PC-9 (cell line): ENCODE measurements around the gene GFER. TPM values are rescaled to one million over a fixed set of nuclear protein-coding genes. Genes with fewer than 3 reads are reported as not detected.

Source experiments
- BruUV-seq: library from RNA; stranded (reverse); fragments of 400-500 nt; replicated peaks from 2 replicates; lab custom pipeline; 2021; lab: Mats Ljungman, UMichigan
- CTCF ChIA-PET: fragments of 300-600 bp; sonication (Branson Sonifier 250); formaldehyde crosslinking; loops from one replicate; lab custom pipeline; 2022; ENCODE audit warnings: antibody characterized with exemption; lab: Charles Lee
- POLR2A ChIA-PET: fragments of 300-600 bp; sonication (Branson Sonifier 250); formaldehyde crosslinking; loops from one replicate; lab custom pipeline; 2022; ENCODE audit warnings: antibody characterized with exemption; ENCODE audit not compliant: unreplicated experiment; lab: Charles Lee
- DNase-seq, 2 experiments: peaks; one replicate each; pipeline versions ENCODE4 v3.0.0 to v3.0.0-alpha.2; 2015 to 2022; ENCODE audit warnings: mixed read lengths in 1 of 2
- H2AFZ ChIP-seq: fragments of 200-600 bp; sonication (generic); 2 replicates; pipeline ENCODE4 v1.8.1; 2017; ENCODE audit warnings: antibody characterized with exemption
- H3F3A ChIP-seq: fragments of 200-600 bp; sonication (generic); 2 replicates; pipeline ENCODE4 v1.8.1; 2017; ENCODE audit warnings: antibody characterized with exemption, mild to moderate bottlenecking, low read depth; ENCODE audit not compliant: insufficient read depth
- H3K27ac ChIP-seq: fragments of 200-600 bp; sonication (generic); 2 replicates; pipeline ENCODE4 v1.6.1; 2016; ENCODE audit warnings: mixed run types
- H3K27me3 ChIP-seq: fragments of 200-600 bp; sonication (generic); 2 replicates; pipeline ENCODE4 v1.6.1; 2016; ENCODE audit warnings: low read depth, mixed run types; ENCODE audit not compliant: insufficient read depth
- H3K36me3 ChIP-seq: fragments of 200-600 bp; sonication (generic); 2 replicates; pipeline ENCODE4 v1.6.1; 2016; ENCODE audit warnings: low read depth, mixed run types
- H3K4me1 ChIP-seq: fragments of 200-600 bp; sonication (generic); replicated peaks from 2 replicates; pipeline ENCODE4 v1.6.1; 2016; ENCODE audit warnings: mixed run types; ENCODE audit not compliant: insufficient read depth
- H3K4me2 ChIP-seq: fragments of 200-600 bp; sonication (generic); 2 replicates; pipeline ENCODE4 v1.6.1; 2017; ENCODE audit warnings: mixed run types
- H3K4me3 ChIP-seq: fragments of 200-600 bp; sonication (generic); 2 replicates; pipeline ENCODE4 v1.6.1; 2016; ENCODE audit warnings: mixed run types
- H3K79me2 ChIP-seq: fragments of 200-600 bp; sonication (generic); 2 replicates; pipeline ENCODE4 v1.6.1; 2017; ENCODE audit warnings: low read depth, mixed run types
- H3K9me2 ChIP-seq: fragments of 200-600 bp; sonication (generic); 2 replicates; pipeline ENCODE4 v1.8.1; 2017; ENCODE audit warnings: mild to moderate bottlenecking; ENCODE audit not compliant: insufficient read depth
- H3K9me3 ChIP-seq: fragments of 200-600 bp; sonication (generic); 2 replicates; pipeline ENCODE4 v1.8.1; 2016; ENCODE audit warnings: low read depth; ENCODE audit not compliant: insufficient read depth
- H4K20me1 ChIP-seq: fragments of 200-600 bp; sonication (generic); 2 replicates; pipeline ENCODE4 v1.8.1; 2017; ENCODE audit not compliant: insufficient read depth
- EZH2 ChIP-seq: fragments of 200-600 bp; sonication (generic); IDR thresholded peaks from 2 replicates; pipeline ENCODE4 v1.8.0; 2017; ENCODE audit warnings: antibody characterized with exemption, low read depth
- intact Hi-C: fragments of 100-400 bp; cut with micrococcal nuclease; formaldehyde crosslinking; loops from one replicate; pipeline ENCODE4 v1.10.0; 2022; ENCODE audit not compliant: unreplicated experiment
- total RNA-seq: library from RNA; stranded (reverse); gene quantifications from 2 replicates; pipeline ENCODE4 v1.2.3, GENCODE V29; 2021
- TF ChIP-seq, protein P1 (sequence below): fragments of 200-600 bp; sonication (generic); conservative IDR thresholded peaks from 2 replicates; pipeline ENCODE4 v1.6.1; 2017; ENCODE audit warnings: mixed run types, antibody characterized with exemption, mild to moderate bottlenecking, moderate library complexity

Gene GFER
- total RNA-seq, 1 experiment from 2014 or later: 59.7 TPM

DNA sequence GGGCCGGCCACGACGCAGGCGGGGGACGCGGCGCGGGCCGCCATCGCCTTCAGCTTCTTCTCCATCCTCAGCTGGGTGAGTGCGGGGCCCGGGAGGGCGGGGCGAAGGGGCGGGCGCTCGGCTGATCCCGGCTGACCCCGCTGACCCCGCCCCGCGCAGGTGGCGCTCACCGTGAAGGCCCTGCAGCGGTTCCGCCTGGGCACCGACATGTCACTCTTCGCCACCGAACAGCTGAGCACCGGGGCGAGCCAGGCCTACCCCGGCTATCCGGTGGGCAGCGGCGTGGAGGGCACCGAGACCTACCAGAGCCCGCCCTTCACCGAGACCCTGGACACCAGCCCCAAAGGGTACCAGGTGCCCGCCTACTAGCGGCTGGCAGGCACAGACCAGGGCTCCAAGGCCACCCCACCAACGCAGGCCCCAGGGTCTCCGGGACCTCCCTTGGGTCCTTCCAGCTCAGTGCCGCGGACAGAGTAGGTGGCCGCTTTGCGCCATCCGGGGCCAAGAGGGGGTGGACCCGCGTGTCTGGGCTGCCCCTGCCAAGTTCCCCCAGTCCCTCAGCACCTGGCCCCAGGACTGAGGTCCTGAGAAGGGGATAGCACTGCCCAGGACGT is 8.8 kb downstream of the GFER start:
- H3K9me3 ChIP-seq: no peaks in the 10 kb centered on the region
- H3K4me1 ChIP-seq: peaks cover 30% of the 10 kb centered on the region

DNA sequence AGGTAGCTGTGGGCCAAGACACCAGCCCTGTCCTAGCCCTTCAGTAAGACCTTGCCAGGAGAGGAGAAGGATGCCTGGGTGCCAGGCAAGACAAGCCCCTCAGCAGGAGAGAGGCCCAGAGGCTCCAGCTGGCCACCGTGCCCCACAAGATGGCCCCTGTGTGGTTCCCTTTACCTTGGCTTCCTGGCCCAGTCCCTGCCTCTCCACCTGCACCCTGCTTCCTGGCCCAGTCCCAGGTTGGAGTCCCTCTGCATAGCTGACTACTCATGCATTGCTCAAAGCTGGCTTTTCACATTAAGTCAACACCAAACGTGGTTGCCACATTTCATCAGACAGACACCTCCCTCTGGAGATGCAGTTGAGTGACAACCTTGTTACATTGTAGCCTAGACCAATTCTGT is 9.7 kb downstream of the GFER start:
- no peaks in the 10 kb centered on the region for H3K36me3 ChIP-seq
- intact Hi-C loops: no loop called here
- ChIA-PET CTCF (no interaction called here), POLR2A (interaction anchor here (0.5 kb wide), 1 partner anchor 15 kb away, joined by 5 read pairs; no protein-coding TSS in a partner anchor)
- no peaks in the 10 kb centered on the region for H3K27me3 ChIP-seq
- H3K4me2 ChIP-seq: peak overlapping the region; percentile 5
- peaks cover 59% of the 10 kb centered on the region for H3F3A ChIP-seq
- H3K4me1 ChIP-seq: peaks cover 26% of the 10 kb centered on the region
- no peaks in the 10 kb centered on the region for H3K9me3 ChIP-seq
- peak overlapping the region; percentile 45; the same call in 1 of the 2 replicates for H3K27ac ChIP-seq
- BruUV-seq: no TSS peak
- H3K79me2 ChIP-seq: no peaks in the 10 kb centered on the region
- no peak overlapping the region for H3K4me3 ChIP-seq
- TF ChIP-seq, protein P1, sequence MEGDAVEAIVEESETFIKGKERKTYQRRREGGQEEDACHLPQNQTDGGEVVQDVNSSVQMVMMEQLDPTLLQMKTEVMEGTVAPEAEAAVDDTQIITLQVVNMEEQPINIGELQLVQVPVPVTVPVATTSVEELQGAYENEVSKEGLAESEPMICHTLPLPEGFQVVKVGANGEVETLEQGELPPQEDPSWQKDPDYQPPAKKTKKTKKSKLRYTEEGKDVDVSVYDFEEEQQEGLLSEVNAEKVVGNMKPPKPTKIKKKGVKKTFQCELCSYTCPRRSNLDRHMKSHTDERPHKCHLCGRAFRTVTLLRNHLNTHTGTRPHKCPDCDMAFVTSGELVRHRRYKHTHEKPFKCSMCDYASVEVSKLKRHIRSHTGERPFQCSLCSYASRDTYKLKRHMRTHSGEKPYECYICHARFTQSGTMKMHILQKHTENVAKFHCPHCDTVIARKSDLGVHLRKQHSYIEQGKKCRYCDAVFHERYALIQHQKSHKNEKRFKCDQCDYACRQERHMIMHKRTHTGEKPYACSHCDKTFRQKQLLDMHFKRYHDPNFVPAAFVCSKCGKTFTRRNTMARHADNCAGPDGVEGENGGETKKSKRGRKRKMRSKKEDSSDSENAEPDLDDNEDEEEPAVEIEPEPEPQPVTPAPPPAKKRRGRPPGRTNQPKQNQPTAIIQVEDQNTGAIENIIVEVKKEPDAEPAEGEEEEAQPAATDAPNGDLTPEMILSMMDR: no peak
- no peak for TF ChIP-seq EZH2
- no peaks in the 10 kb centered on the region for H3K9me2 ChIP-seq
- DNase-seq: peak in 1 of 2 experiments; percentile 81
- H2AFZ ChIP-seq: no peak overlapping the region
- no peaks in the 10 kb centered on the region for H4K20me1 ChIP-seq

More for the DNA sequence above, 8.8 kb downstream of the GFER start:
- no peaks in the 10 kb centered on the region for H3K79me2 ChIP-seq
- H3K9me2 ChIP-seq: no peaks in the 10 kb centered on the region
- H3K4me2 ChIP-seq: no peak overlapping the region
- H3K4me3 ChIP-seq: no peak overlapping the region
- POLR2A ChIA-PET: interaction anchor here (0.6 kb wide), 3 partner anchors 43 to 95 kb away, joined by 3 to 14 read pairs (median 4); no protein-coding TSS in a partner anchor
- no peaks in the 10 kb centered on the region for H4K20me1 ChIP-seq
- CTCF ChIA-PET: interaction anchor here (0.6 kb wide), 1 partner anchor 30 kb away, joined by 3 read pairs; no protein-coding TSS in a partner anchor
- no peak for DNase-seq
- H3K27me3 ChIP-seq: no peaks in the 10 kb centered on the region
- peaks cover 68% of the 10 kb centered on the region for H3F3A ChIP-seq
- TF ChIP-seq, protein P1: no peak
- no peak for TF ChIP-seq EZH2
- no peaks in the 10 kb centered on the region for H3K36me3 ChIP-seq
- H2AFZ ChIP-seq: no peak overlapping the region
- intact Hi-C loops: no loop called here
- BruUV-seq: no TSS peak
- H3K27ac ChIP-seq: no peak overlapping the region

DNA sequence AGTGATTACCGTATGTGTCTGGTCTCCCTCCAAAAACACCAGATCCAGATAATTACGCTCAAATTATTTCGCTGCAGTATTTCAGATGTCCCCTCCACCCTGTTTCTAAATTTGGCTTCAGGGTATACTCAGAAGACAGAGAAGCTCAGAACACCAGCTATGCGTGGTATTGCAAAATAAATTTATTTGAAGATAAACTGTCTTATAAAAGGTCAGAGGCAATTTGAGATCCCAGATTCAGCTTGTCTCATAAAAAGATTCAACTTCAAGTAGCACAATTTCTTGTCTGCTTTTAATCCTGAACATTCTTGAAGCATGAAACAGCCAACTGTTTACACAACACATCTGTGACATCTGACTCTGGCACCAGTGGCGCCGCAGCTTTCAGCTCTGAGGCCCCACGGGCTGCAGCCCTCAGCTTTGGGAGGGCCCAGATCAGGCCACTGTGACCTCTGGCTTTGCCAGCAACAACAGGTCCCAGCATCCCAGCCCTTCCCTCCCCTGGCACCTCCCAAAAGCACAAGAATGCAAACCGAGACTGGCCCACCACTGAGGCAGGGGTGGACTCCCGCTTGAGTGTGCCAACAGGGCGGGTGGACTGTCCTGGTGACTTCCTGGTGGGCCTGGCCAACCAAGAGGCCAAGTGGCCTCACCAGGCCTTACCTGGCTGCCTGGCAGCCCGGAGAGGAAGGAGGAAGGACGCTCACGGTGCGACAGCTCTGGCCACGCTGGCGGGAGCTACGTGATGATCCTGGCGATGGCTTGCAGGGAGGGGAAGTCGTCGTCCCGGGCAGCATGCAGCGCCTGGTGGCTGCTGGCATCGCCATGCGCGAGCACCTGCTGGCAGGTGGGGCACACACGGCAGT is 13.7 kb downstream of the GFER start:
- Histone ChIP-seq H3K27ac (no peak overlapping the region), H3F3A (peaks cover 38% of the 10 kb centered on the region), H2AFZ (no peak overlapping the region), H3K79me2 (no peaks in the 10 kb centered on the region), H3K4me2 (no peak overlapping the region), H4K20me1 (peaks cover 3% of the 10 kb centered on the region; the same call in 1 of the 2 replicates), H3K4me1 (peaks cover 20% of the 10 kb centered on the region), H3K27me3 (no peaks in the 10 kb centered on the region), H3K4me3 (no peak overlapping the region), H3K9me3 (no peaks in the 10 kb centered on the region), H3K36me3 (no peaks in the 10 kb centered on the region), H3K9me2 (no peaks in the 10 kb centered on the region)
- TF ChIP-seq, protein P1: no peak
- no peak for TF ChIP-seq EZH2
- POLR2A ChIA-PET: interaction anchor here (0.6 kb wide), 1 partner anchor 218 kb away, joined by 4 read pairs; no protein-coding TSS in a partner anchor
- BruUV-seq: TSS peak; percentile 18
- CTCF ChIA-PET: no interaction called here
- DNase-seq: no peak
- intact Hi-C loops: no loop called here
